Stimulated activated naive CD8-positive, alpha-beta T cell treated with anti-CD3 and anti-CD28 coated beads, Interleukin-15, amount 100 ng/mL, for 72 hours (primary cell): Measurements from ENCODE around the gene CEP19.
A peak's percentile ranks its signal among the peaks of the same experiment; 100 is the strongest.
"Not testable (repeated sequence)": the region's sequence is repeated elsewhere in the genome, so short reads cannot be mapped to it uniquely, and the experiment has no call there.

ENCODE experiments used
- ATAC-seq: fragments of 150-1000 bp; cut with Tn5 transposase; 2 replicates; pipeline ENCODE4 v1.10.0; 2021; ENCODE audit warnings: mild to moderate bottlenecking, moderate library complexity
- DNase-seq, 2 donors: peaks; one replicate each; pipeline ENCODE4 v3.0.0; 2021 to 2022
- H3K27ac Mint-ChIP-seq, 2 donors: one replicate each; pipeline ENCODE4 v1.8.0; 2022; ENCODE audit warnings: mild to moderate bottlenecking in 2 of 2, mixed read lengths in 2 of 2, moderate library complexity in 2 of 2
- H3K27me3 Mint-ChIP-seq: one replicate; pipeline ENCODE4 v1.8.0; 2022; ENCODE audit warnings: mixed read lengths
- H3K4me1 Mint-ChIP-seq: one replicate; pipeline ENCODE4 v1.8.0; 2022; ENCODE audit warnings: mild to moderate bottlenecking, mixed read lengths
- H3K4me3 Mint-ChIP-seq, 2 donors: one replicate each; pipeline ENCODE4 v1.8.0; 2022; ENCODE audit warnings: mild to moderate bottlenecking in 2 of 2, mixed read lengths in 2 of 2, moderate library complexity in 1 of 2
- H3K9me3 Mint-ChIP-seq, 2 donors: one replicate each; pipeline ENCODE4 v1.8.0; 2022; ENCODE audit warnings: mixed read lengths in 2 of 2

The CEP19 gene

GRCh38 chr3:196711838-196712513 lies at the start of gene CEP19, which contains the start of gene PIGX:
Gene CEP19 (minus strand): TSS chr3:196712250. CDS start chr3:196708657, 3,593 bp downstream.
Gene PIGX (plus strand): TSS chr3:196712377.
- peak within 1 kb of the TSS; percentile 90 to 94 for H3K4me3 Mint-ChIP-seq
- H3K4me1 Mint-ChIP-seq, result peaks cover 46% of the 10 kb centered on the region
- H3K27ac Mint-ChIP-seq, result peak within 1 kb of the TSS; percentile 99
- no peaks in the 10 kb centered on the region for H3K9me3 Mint-ChIP-seq
- peak; percentile 96 to 98 for DNase-seq
- H3K27me3 Mint-ChIP-seq, result no peaks in the 10 kb centered on the region
- ATAC-seq, result peak; percentile 93

GRCh38 chr3:196757876-196758739 lies 46.1 kb upstream of the CEP19 start:
- ATAC-seq, result peak; percentile 81
- Mint-ChIP-seq H3K4me3 (peak overlapping the region in 1 of 2 donors; percentile 46), H3K27me3 (no peaks in the 10 kb centered on the region), H3K4me1 (peaks cover 58% of the 10 kb centered on the region), H3K9me3 (peaks cover 14 to 22% of the 10 kb centered on the region in 2 donors), H3K27ac (peak overlapping the region; percentile 70 to 76)
- peak in 1 of 2 donors; percentile 22 for DNase-seq

GRCh38 chr3:196756732-196757131 lies 44.7 kb upstream of the CEP19 start:
- no peaks in the 10 kb centered on the region for H3K27me3 Mint-ChIP-seq
- H3K27ac Mint-ChIP-seq, result peak overlapping the region; percentile 9 to 31
- H3K9me3 Mint-ChIP-seq, result peaks cover 14 to 22% of the 10 kb centered on the region in 2 donors
- H3K4me3 Mint-ChIP-seq, result peak overlapping the region in 1 of 2 donors; percentile 16
- DNase-seq (no peak), ATAC-seq (no peak)
- H3K4me1 Mint-ChIP-seq, result peaks cover 65% of the 10 kb centered on the region

- no peaks in the 10 kb centered on the region for H3K27me3 Mint-ChIP-seq
- peaks cover 63% of the 10 kb centered on the region for H3K4me1 Mint-ChIP-seq
- no peak for DNase-seq
- no peak overlapping the region for H3K27ac Mint-ChIP-seq
- ATAC-seq, result no peak
- H3K4me3 Mint-ChIP-seq, result no peak overlapping the region
- peaks cover 9 to 22% of the 10 kb centered on the region in 2 donors for H3K9me3 Mint-ChIP-seq
Measured at GRCh38 chr3:196754091-196754981, 42.3 kb upstream of the CEP19 start.

GRCh38 chr3:196753201-196753600 lies 41.2 kb upstream of the CEP19 start:
- Mint-ChIP-seq H3K27ac (peak overlapping the region in 1 of 2 donors; percentile 27), H3K9me3 (peaks cover 9 to 31% of the 10 kb centered on the region in 2 donors), H3K4me1 (peaks cover 71% of the 10 kb centered on the region), H3K27me3 (no peaks in the 10 kb centered on the region), H3K4me3 (no peak overlapping the region)
- DNase-seq, result no peak
- no peak for ATAC-seq

GRCh38 chr3:196749125-196749524 lies 37.1 kb upstream of the CEP19 start:
- no peak for DNase-seq
- ATAC-seq, result no peak
- peaks cover 44% of the 10 kb centered on the region for H3K4me1 Mint-ChIP-seq
- H3K9me3 Mint-ChIP-seq, result peaks cover 0 to 14% of the 10 kb centered on the region in 2 donors
- no peak overlapping the region for H3K27ac Mint-ChIP-seq
- H3K4me3 Mint-ChIP-seq, result no peak overlapping the region
- H3K27me3 Mint-ChIP-seq, result no peaks in the 10 kb centered on the region

GRCh38 chr3:196743569-196743968 lies 31.5 kb upstream of the CEP19 start:
- peaks cover 40% of the 10 kb centered on the region for H3K4me1 Mint-ChIP-seq
- DNase-seq, H3K9me3 Mint-ChIP-seq, H3K27me3 Mint-ChIP-seq, ATAC-seq, H3K27ac Mint-ChIP-seq, H3K4me3 Mint-ChIP-seq: not testable (repeated sequence)

GRCh38 chr3:196741249-196741889 lies 29.3 kb upstream of the CEP19 start:
- peak overlapping the region; percentile 82 to 96 for H3K4me3 Mint-ChIP-seq
- ATAC-seq (no peak), DNase-seq (no peak)
- no peaks in the 10 kb centered on the region for H3K27me3 Mint-ChIP-seq
- peaks cover 5 to 8% of the 10 kb centered on the region in 2 donors for H3K9me3 Mint-ChIP-seq
- peak overlapping the region; percentile 93 to 95 for H3K27ac Mint-ChIP-seq
- H3K4me1 Mint-ChIP-seq, result peaks cover 32% of the 10 kb centered on the region

- ATAC-seq (peak; percentile 43), DNase-seq (peak; percentile 13 to 29)
- Mint-ChIP-seq H3K4me3 (peak overlapping the region; percentile 82 to 96), H3K9me3 (peaks cover 5 to 8% of the 10 kb centered on the region in 2 donors), H3K27me3 (no peaks in the 10 kb centered on the region), H3K4me1 (peaks cover 27% of the 10 kb centered on the region), H3K27ac (peak overlapping the region; percentile 93 to 95)
Measured at GRCh38 chr3:196740481-196741248, 28.6 kb upstream of the CEP19 start.

- peaks cover 5 to 8% of the 10 kb centered on the region in 2 donors for H3K9me3 Mint-ChIP-seq
- peak; percentile 82 to 88 for DNase-seq
- H3K27me3 Mint-ChIP-seq, result no peaks in the 10 kb centered on the region
- peak within 1 kb of the TSS; percentile 93 to 95 for H3K27ac Mint-ChIP-seq
- peak; percentile 92 for ATAC-seq
- H3K4me1 Mint-ChIP-seq, result peaks cover 27% of the 10 kb centered on the region
- H3K4me3 Mint-ChIP-seq, result peak within 1 kb of the TSS; percentile 82 to 96
Measured at GRCh38 chr3:196739671-196740480, 27.8 kb upstream of the CEP19 start, which contains the start of gene PAK2. Gene PAK2 (plus strand): TSS chr3:196739857. CDS start chr3:196782647, 42,790 bp downstream.

GRCh38 chr3:196737655-196738054 lies 25.6 kb upstream of the CEP19 start:
- Mint-ChIP-seq H3K9me3 (peaks cover 5 to 8% of the 10 kb centered on the region in 2 donors), H3K4me1 (peaks cover 21% of the 10 kb centered on the region), H3K27me3 (no peaks in the 10 kb centered on the region), H3K4me3 (no peak overlapping the region), H3K27ac (no peak overlapping the region)
- DNase-seq (no peak), ATAC-seq (no peak)

GRCh38 chr3:196736670-196737374 lies 24.8 kb upstream of the CEP19 start:
- peak overlapping the region in 1 of 2 donors; percentile 21 for H3K27ac Mint-ChIP-seq
- no peak overlapping the region for H3K4me3 Mint-ChIP-seq
- no peak for ATAC-seq
- peaks cover 5 to 8% of the 10 kb centered on the region in 2 donors for H3K9me3 Mint-ChIP-seq
- peaks cover 16% of the 10 kb centered on the region for H3K4me1 Mint-ChIP-seq
- DNase-seq, result no peak
- H3K27me3 Mint-ChIP-seq, result no peaks in the 10 kb centered on the region

GRCh38 chr3:196735751-196736150 lies 23.7 kb upstream of the CEP19 start:
- Mint-ChIP-seq H3K27me3 (no peaks in the 10 kb centered on the region), H3K9me3 (peaks cover 5 to 8% of the 10 kb centered on the region in 2 donors), H3K27ac (no peak overlapping the region), H3K4me1 (peaks cover 7% of the 10 kb centered on the region), H3K4me3 (no peak overlapping the region)
- ATAC-seq, result no peak
- no peak for DNase-seq
